H7 (cell line): ENCODE measurements around the gene KCTD12. TPM values are rescaled to one million over a fixed set of nuclear protein-coding genes. Genes with fewer than 3 reads are reported as not detected.

ENCODE experiments used
- DNase-seq: peaks from one replicate; pipeline ENCODE4 v3.0.0; 2012
- H3K27me3 ChIP-seq: 2 replicates; pipeline ENCODE4 v1.6.0; 2011; ENCODE audit warnings: mild to moderate bottlenecking, low read length; ENCODE audit not compliant: control insufficient read depth, insufficient read depth
- H3K36me3 ChIP-seq: replicated peaks from 2 replicates; pipeline ENCODE4 v1.5.1; 2011; ENCODE audit warnings: low read length; ENCODE audit not compliant: control insufficient read depth, insufficient read depth
- H3K4me3 ChIP-seq: 2 replicates; pipeline ENCODE4 v1.5.1; 2011; ENCODE audit warnings: low read depth, mild to moderate bottlenecking, control low read depth, low read length, moderate library complexity; ENCODE audit not compliant: insufficient read depth
- total RNA-seq: library from RNA; depleted of rRNA; stranded (reverse); fragments of >200 nt; shearing (Covaris generic); gene quantifications from 2 replicates; pipeline ENCODE4 v1.2.3, GENCODE V29; 2014

The KCTD12 gene
- total RNA-seq, 1 experiment from 2014 or later, result 3.5 TPM

- H3K27me3 ChIP-seq, result no peaks in the 10 kb centered on the region
- no peaks in the 10 kb centered on the region for H3K36me3 ChIP-seq
- no peak for DNase-seq
- H3K4me3 ChIP-seq, result no peak overlapping the region
Measured at GRCh38 chr13:76860706-76861105, 25.5 kb downstream of the KCTD12 start.

DNA sequence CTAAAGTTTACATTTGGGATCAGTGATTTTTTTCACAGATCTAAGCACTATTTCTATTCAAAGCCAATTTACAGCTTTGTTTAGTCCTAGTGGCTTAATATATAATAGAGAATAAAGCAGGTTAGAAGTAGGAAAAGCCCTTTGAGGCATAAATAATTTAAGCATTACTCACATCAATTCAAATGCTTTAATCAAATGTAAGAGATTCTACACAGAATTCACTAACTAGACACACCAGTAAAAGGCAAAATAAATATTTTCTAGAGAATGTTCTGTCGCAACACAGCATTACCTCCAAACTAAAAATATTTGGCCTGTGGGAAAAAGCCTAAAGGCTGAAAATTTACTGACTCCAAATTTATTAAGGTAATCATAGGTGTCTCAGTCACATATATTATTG is 31.3 kb downstream of the KCTD12 start:
- no peak for DNase-seq
- Histone ChIP-seq H3K4me3 (no peak overlapping the region), H3K27me3 (no peaks in the 10 kb centered on the region), H3K36me3 (no peaks in the 10 kb centered on the region)

- H3K27me3 ChIP-seq, result no peaks in the 10 kb centered on the region
- no peak for DNase-seq
- no peak overlapping the region for H3K4me3 ChIP-seq
- no peaks in the 10 kb centered on the region for H3K36me3 ChIP-seq
Measured at GRCh38 chr13:76853921-76854608, 32.1 kb downstream of the KCTD12 start.

DNA sequence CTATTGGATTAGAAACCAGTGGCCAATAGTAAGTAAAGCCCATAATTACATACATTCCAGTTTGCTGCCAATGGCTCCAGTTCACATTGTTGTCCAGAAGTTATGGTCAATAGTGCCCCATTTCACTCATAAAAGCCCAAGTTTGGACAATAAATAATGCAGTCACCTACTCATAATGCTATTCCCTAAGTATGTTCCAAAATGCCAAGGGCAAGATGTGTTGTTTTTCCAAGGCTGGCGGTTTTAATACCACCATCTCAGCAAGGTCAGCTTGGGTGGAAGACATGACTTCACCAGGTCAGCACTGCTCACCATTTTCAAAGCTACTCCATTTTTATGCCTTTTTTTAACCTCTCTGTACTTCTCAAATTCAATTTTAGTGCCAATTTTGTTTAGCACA is 32.7 kb downstream of the KCTD12 start:
- no peaks in the 10 kb centered on the region for H3K36me3 ChIP-seq
- no peak overlapping the region for H3K4me3 ChIP-seq
- DNase-seq, result no peak
- no peaks in the 10 kb centered on the region for H3K27me3 ChIP-seq

- Histone ChIP-seq H3K36me3 (no peaks in the 10 kb centered on the region), H3K27me3 (no peaks in the 10 kb centered on the region), H3K4me3 (no peak overlapping the region)
- DNase-seq, result no peak
Measured at GRCh38 chr13:76852986-76853385, 33.2 kb downstream of the KCTD12 start.

GRCh38 chr13:76851961-76852360 is 34.2 kb downstream of the KCTD12 start:
- Histone ChIP-seq H3K36me3 (no peaks in the 10 kb centered on the region), H3K27me3 (no peaks in the 10 kb centered on the region), H3K4me3 (no peak overlapping the region)
- no peak for DNase-seq

DNA sequence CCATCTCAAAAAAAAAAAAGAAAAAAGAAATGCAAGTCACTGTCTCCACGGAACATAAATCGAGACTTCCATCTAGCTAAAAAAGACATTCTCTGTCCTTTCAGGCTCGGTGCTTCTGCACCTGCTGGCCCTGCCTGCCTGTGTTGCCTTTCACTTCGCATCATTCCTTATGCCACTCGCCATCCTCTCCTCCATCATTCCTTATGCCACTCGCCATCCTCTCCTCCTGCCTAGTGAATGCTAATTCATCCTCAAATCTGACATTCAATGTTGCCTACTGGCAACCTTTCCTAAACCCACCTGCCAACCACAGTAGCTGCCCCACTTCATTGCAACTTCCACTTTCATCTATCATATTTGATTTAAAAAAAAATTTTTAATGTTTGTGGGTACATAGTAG is 36.7 kb downstream of the KCTD12 start:
- no peaks in the 10 kb centered on the region for H3K27me3 ChIP-seq
- DNase-seq, result no peak
- no peaks in the 10 kb centered on the region for H3K36me3 ChIP-seq
- no peak overlapping the region for H3K4me3 ChIP-seq

GRCh38 chr13:76848596-76848995 is 37.6 kb downstream of the KCTD12 start:
- Histone ChIP-seq H3K36me3 (no peaks in the 10 kb centered on the region), H3K4me3 (no peak overlapping the region), H3K27me3 (no peaks in the 10 kb centered on the region)
- DNase-seq, result no peak

GRCh38 chr13:76846363-76846762 is 39.8 kb downstream of the KCTD12 start:
- Histone ChIP-seq H3K4me3 (no peak overlapping the region), H3K36me3 (no peaks in the 10 kb centered on the region), H3K27me3 (no peaks in the 10 kb centered on the region)
- no peak for DNase-seq

DNA sequence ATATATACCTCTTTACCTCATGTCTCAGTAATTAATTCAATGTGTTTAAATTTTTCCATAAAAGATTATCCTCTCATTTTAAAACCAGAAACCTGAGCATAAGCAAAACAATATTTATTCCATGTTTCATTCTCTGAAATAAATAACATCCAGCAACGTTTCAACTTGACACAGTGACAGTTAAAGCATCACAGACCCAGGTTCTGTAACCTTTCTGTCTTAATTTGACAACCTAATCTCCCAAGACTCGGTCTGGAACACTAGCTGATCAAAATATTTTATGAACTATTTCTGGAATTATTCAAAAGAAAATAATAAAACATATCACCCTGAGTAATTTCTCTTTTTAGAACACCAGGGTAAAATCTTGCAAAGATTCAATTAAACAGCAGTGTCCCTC is 40.3 kb downstream of the KCTD12 start:
- Histone ChIP-seq H3K36me3 (no peaks in the 10 kb centered on the region), H3K27me3 (no peaks in the 10 kb centered on the region), H3K4me3 (no peak overlapping the region)
- DNase-seq, result no peak

GRCh38 chr13:76845367-76845766 is 40.8 kb downstream of the KCTD12 start:
- no peak for DNase-seq
- Histone ChIP-seq H3K27me3 (no peaks in the 10 kb centered on the region), H3K4me3 (no peak overlapping the region), H3K36me3 (no peaks in the 10 kb centered on the region)

- no peaks in the 10 kb centered on the region for H3K36me3 ChIP-seq
- no peaks in the 10 kb centered on the region for H3K27me3 ChIP-seq
- DNase-seq, result no peak
- H3K4me3 ChIP-seq, result no peak overlapping the region
Measured at GRCh38 chr13:76837801-76838200, 48.4 kb downstream of the KCTD12 start.

DNA sequence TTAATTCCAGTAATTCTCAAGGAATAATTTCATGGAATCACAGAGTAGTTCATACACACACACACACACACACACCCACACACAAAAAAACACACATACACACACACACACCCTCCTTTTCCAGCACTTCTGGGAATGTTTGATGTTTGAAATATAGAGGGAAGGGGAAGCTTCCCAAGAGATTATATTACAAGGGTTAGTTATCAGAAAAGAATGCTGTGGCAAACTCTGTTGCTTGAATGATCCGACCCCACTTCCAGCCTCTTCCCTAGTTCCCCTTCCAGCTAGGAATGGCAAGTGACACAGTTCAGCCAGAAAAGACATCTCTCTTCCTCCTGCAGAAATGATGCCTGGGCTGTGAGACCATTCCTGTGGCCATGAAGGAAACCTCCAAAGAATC is 49.9 kb downstream of the KCTD12 start:
- H3K36me3 ChIP-seq, result no peaks in the 10 kb centered on the region
- no peaks in the 10 kb centered on the region for H3K27me3 ChIP-seq
- no peak for DNase-seq
- H3K4me3 ChIP-seq, result no peak overlapping the region

- H3K36me3 ChIP-seq, result no peaks in the 10 kb centered on the region
- no peak for DNase-seq
- no peak overlapping the region for H3K4me3 ChIP-seq
- H3K27me3 ChIP-seq, result no peaks in the 10 kb centered on the region
Measured at GRCh38 chr13:76833441-76833954, 52.7 kb downstream of the KCTD12 start.

GRCh38 chr13:76832258-76832988 is 53.8 kb downstream of the KCTD12 start:
- DNase-seq, result no peak
- no peaks in the 10 kb centered on the region for H3K36me3 ChIP-seq
- H3K27me3 ChIP-seq, result no peaks in the 10 kb centered on the region
- no peak overlapping the region for H3K4me3 ChIP-seq
